ENCODE measurements around the gene STX8. TPM values are rescaled to one million over a fixed set of nuclear protein-coding genes. Genes with fewer than 3 reads are reported as not detected.

STX8 gene
- total and polyA plus RNA-seq, 9 of the 15 experiments (the other 6 are each of a cell fraction or from before 2014, with no cell fraction given) = 14.6 to 42.5 (median 22.1) TPM

DNA sequence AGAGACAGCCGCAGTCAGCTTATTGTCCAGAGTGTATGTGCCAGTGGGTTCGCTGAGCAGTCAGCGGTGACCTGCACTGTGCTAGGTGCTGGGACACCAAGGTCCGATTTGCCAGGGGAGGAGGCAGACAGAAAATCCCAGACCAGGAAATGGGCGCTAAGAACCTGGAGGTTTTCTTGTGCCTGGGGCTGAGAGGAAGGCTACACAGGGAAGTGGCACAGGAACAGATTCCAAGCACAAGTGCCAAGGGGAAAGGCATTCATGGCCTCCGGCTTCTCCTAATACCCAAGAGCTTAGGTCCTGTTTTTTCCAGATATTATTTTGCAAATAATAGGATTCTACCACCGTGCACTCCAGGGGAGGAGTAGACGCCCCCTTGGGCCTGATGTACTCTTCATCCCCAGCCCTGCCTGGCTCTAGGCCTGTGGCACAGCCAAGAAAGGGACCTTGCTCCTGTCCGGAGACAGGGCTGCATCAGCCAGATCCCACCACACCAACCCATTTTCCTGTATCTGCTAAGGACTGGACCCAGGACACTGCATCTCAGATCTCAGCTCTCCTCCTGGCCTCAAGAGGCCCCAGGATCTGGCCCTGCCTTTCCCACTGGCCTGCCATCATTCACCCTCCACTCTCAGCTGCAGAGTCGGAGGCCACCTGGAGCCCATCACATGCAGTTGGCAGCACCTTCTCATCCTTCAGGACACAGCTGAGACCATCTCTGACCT, 367.1 kb downstream of the STX8 start (continued):
- TF ChIP-seq, protein P1, sequence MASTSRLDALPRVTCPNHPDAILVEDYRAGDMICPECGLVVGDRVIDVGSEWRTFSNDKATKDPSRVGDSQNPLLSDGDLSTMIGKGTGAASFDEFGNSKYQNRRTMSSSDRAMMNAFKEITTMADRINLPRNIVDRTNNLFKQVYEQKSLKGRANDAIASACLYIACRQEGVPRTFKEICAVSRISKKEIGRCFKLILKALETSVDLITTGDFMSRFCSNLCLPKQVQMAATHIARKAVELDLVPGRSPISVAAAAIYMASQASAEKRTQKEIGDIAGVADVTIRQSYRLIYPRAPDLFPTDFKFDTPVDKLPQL (IDR thresholded peaks at IDR 0.05; ENCODE audit: extremely low read depth, insufficient read length) = no peak
- no peak for TF ChIP-seq ZNF507 (tag; conservative IDR thresholded peaks at IDR 0.05)
- TF ChIP-seq, protein P2, sequence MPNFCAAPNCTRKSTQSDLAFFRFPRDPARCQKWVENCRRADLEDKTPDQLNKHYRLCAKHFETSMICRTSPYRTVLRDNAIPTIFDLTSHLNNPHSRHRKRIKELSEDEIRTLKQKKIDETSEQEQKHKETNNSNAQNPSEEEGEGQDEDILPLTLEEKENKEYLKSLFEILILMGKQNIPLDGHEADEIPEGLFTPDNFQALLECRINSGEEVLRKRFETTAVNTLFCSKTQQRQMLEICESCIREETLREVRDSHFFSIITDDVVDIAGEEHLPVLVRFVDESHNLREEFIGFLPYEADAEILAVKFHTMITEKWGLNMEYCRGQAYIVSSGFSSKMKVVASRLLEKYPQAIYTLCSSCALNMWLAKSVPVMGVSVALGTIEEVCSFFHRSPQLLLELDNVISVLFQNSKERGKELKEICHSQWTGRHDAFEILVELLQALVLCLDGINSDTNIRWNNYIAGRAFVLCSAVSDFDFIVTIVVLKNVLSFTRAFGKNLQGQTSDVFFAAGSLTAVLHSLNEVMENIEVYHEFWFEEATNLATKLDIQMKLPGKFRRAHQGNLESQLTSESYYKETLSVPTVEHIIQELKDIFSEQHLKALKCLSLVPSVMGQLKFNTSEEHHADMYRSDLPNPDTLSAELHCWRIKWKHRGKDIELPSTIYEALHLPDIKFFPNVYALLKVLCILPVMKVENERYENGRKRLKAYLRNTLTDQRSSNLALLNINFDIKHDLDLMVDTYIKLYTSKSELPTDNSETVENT (CRISPR knock-in tag; IDR thresholded peaks at IDR 0.05) = no peak
- TF ChIP-seq, protein P3, sequence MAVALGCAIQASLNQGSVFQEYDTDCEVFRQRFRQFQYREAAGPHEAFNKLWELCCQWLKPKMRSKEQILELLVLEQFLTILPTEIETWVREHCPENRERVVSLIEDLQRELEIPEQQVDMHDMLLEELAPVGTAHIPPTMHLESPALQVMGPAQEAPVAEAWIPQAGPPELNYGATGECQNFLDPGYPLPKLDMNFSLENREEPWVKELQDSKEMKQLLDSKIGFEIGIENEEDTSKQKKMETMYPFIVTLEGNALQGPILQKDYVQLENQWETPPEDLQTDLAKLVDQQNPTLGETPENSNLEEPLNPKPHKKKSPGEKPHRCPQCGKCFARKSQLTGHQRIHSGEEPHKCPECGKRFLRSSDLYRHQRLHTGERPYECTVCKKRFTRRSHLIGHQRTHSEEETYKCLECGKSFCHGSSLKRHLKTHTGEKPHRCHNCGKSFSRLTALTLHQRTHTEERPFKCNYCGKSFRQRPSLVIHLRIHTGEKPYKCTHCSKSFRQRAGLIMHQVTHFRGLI (CRISPR knock-in tag; IDR thresholded peaks at IDR 0.05) = no peak
